SH-SY5Y (cell line): ENCODE results near the gene APC.

Experiments
- GATA2 ChIP-seq: IDR thresholded peaks from 2 replicates; pipeline ENCODE4 v1.6.1; 2011; ENCODE audit warnings: mild to moderate bottlenecking, low read depth, low read length
- GATA3 ChIP-seq: IDR thresholded peaks from 2 replicates; pipeline ENCODE4 v1.6.1; 2011; ENCODE audit warnings: low read depth, mild to moderate bottlenecking, low read length, moderate library complexity

GRCh38 chr5:112854651-112855050 lies 117.0 kb downstream of the APC start:
- no peak for TF ChIP-seq GATA3
- no peak for TF ChIP-seq GATA2
